Suppressor macrophage treated with lipopolysaccharide for 4 hours (primary cell): ENCODE measurements around the gene GFRA4.

Experiments used
- DNase-seq: peaks from one replicate; pipeline ENCODE4 v3.0.0-alpha.2; 2020

GFRA4 gene

GRCh38 chr20:3673221-3674070, 10.2 kb upstream of the GFRA4 start:
- no peak for DNase-seq

GRCh38 chr20:3672547-3673171, 9.5 kb upstream of the GFRA4 start:
- DNase-seq, result no peak

GRCh38 chr20:3671986-3672546, 8.9 kb upstream of the GFRA4 start:
- no peak for DNase-seq

GRCh38 chr20:3670945-3671344, 7.7 kb upstream of the GFRA4 start:
- no peak for DNase-seq

GRCh38 chr20:3670511-3670910, 7.3 kb upstream of the GFRA4 start:
- DNase-seq, result no peak

- DNase-seq, result no peak
Measured at GRCh38 chr20:3669710-3670367, 6.6 kb upstream of the GFRA4 start.

- DNase-seq, result no peak
Measured at GRCh38 chr20:3667434-3668037, 4.3 kb upstream of the GFRA4 start.

GRCh38 chr20:3663858-3664257, 659 bp upstream of the GFRA4 start:
- no peak for DNase-seq

- no peak for DNase-seq
Measured at GRCh38 chr20:3661814-3662665, 1.2 kb downstream of the GFRA4 start.

- no peak for DNase-seq
Measured at GRCh38 chr20:3661060-3661813, 2.0 kb downstream of the GFRA4 start.

GRCh38 chr20:3660262-3661059, 2.7 kb downstream of the GFRA4 start:
- no peak for DNase-seq

- no peak for DNase-seq
Measured at GRCh38 chr20:3659492-3660261, 3.5 kb downstream of the GFRA4 start.

GRCh38 chr20:3658716-3659491, 4.3 kb downstream of the GFRA4 start:
- peak; percentile 62 for DNase-seq

GRCh38 chr20:3658019-3658715, 5.0 kb downstream of the GFRA4 start:
- DNase-seq, result no peak

- no peak for DNase-seq
Measured at GRCh38 chr20:3655131-3655405, 8.1 kb downstream of the GFRA4 start.

GRCh38 chr20:3654326-3655130, 8.7 kb downstream of the GFRA4 start:
- no peak for DNase-seq

- no peak for DNase-seq
Measured at GRCh38 chr20:3653921-3654320, 9.3 kb downstream of the GFRA4 start.
